Osteocyte (in vitro differentiated cells): ENCODE results near the gene TXNRD2. TPM values are rescaled to one million over a fixed set of nuclear protein-coding genes. Genes with fewer than 3 reads are reported as not detected.

Source experiments
- DNase-seq: peaks from one replicate; pipeline ENCODE4 v3.0.0; 2021; ENCODE audit warnings: mixed read lengths; ENCODE audit not compliant: unreplicated experiment; ENCODE audit errors: extremely low spot score
- H3K27ac Mint-ChIP-seq: one replicate; pipeline ENCODE4 v1.8.0; 2021; ENCODE audit warnings: mild to moderate bottlenecking, mixed read lengths; ENCODE audit not compliant: unreplicated experiment
- H3K27me3 Mint-ChIP-seq: one replicate; pipeline ENCODE4 v1.8.0; 2021; ENCODE audit warnings: mixed read lengths; ENCODE audit not compliant: unreplicated experiment
- H3K36me3 Mint-ChIP-seq: one replicate; pipeline ENCODE4 v1.8.0; 2021; ENCODE audit warnings: mixed read lengths; ENCODE audit not compliant: unreplicated experiment
- H3K4me1 Mint-ChIP-seq: one replicate; pipeline ENCODE4 v1.8.0; 2021; ENCODE audit warnings: mixed read lengths; ENCODE audit not compliant: unreplicated experiment
- H3K4me3 Mint-ChIP-seq: one replicate; pipeline ENCODE4 v1.8.0; 2021; ENCODE audit warnings: mild to moderate bottlenecking, moderate library complexity, mixed read lengths; ENCODE audit not compliant: unreplicated experiment
- H3K9me3 Mint-ChIP-seq: one replicate; pipeline ENCODE4 v1.8.0; 2021; ENCODE audit warnings: mixed read lengths; ENCODE audit not compliant: unreplicated experiment
- total RNA-seq: library from RNA; stranded (reverse); gene quantifications from 2 replicates; pipeline ENCODE4 v1.2.1, GENCODE V29; 2021
- TF ChIP-seq, protein P1 (sequence below): fragments of 200-600 bp; sonication (generic); IDR thresholded peaks from 2 replicates; pipeline ENCODE4 v1.5.0; 2021; ENCODE audit warnings: antibody characterized with exemption, mild to moderate bottlenecking, moderate library complexity

The TXNRD2 gene
- total RNA-seq, 1 donor from 2014 or later = 12.6 TPM

DNA sequence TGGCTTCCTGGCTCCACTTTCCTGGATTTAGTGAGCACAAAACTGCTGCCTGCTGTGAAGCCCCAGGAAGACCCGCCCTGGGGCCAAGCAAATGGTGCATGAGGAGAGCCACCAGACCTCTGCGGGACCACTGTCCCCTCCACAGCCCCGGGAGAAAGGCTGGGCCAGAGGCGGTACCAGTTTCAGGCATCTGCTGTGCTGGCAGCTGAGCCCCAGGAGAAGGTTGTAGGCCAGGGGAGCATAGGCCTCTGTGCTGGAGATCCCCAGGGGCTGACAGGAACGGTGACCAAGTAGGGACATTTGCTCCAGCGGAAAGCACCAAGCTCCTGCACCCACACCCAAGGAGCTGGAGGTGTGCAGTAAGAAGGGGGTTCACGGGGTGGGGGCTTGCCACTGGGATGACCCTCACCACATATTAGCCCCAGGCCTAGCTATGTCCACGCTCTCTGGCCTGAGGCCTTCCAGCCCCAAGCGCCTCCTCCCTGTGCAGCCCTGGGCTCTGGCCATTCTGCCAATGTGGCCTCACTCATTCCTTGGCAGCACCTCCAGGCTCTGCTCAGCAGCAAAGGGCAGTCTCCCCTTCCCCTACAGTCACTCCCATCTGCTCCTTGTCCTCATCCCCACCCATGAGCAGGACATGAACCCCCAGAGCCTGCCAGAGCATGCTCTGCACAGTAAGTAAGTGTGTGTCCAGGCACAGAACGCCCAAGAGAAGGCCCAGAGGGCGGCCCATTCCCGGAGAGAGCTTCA lies 24.1 kb downstream of the TXNRD2 start:
- Mint-ChIP-seq H3K27me3 (peaks cover 2% of the 10 kb centered on the region), H3K4me1 (no peaks in the 10 kb centered on the region), H3K36me3 (peaks cover 9% of the 10 kb centered on the region), H3K27ac (no peak overlapping the region), H3K9me3 (no peaks in the 10 kb centered on the region), H3K4me3 (no peak overlapping the region)
- TF ChIP-seq, protein P1, sequence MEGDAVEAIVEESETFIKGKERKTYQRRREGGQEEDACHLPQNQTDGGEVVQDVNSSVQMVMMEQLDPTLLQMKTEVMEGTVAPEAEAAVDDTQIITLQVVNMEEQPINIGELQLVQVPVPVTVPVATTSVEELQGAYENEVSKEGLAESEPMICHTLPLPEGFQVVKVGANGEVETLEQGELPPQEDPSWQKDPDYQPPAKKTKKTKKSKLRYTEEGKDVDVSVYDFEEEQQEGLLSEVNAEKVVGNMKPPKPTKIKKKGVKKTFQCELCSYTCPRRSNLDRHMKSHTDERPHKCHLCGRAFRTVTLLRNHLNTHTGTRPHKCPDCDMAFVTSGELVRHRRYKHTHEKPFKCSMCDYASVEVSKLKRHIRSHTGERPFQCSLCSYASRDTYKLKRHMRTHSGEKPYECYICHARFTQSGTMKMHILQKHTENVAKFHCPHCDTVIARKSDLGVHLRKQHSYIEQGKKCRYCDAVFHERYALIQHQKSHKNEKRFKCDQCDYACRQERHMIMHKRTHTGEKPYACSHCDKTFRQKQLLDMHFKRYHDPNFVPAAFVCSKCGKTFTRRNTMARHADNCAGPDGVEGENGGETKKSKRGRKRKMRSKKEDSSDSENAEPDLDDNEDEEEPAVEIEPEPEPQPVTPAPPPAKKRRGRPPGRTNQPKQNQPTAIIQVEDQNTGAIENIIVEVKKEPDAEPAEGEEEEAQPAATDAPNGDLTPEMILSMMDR = no peak
- no peak for DNase-seq

DNA sequence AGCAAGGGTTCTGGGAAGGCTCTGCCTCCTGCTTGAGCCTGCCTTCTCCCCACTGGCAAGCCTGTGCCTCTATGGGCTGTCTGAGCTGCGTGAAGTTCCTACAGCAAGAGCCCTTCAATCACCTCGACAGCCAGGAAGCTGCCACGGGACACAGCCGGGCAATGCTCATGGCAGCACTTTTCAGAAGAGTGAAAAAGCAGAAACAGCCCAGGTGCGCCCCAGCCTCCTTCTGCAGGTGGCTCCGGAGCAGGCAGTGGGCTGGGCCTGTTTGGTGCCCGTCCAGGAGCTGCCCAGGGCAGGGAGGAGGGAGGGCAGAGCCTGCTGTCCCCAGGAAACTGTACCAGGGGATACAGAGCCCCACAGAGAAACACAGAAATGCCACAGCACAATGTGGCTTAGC lies 24.7 kb downstream of the TXNRD2 start:
- Mint-ChIP-seq H3K4me1 (no peaks in the 10 kb centered on the region), H3K27me3 (peaks cover 2% of the 10 kb centered on the region), H3K27ac (no peak overlapping the region), H3K9me3 (no peaks in the 10 kb centered on the region), H3K4me3 (no peak overlapping the region), H3K36me3 (peaks cover 9% of the 10 kb centered on the region)
- TF ChIP-seq, protein P1 = no peak
- no peak for DNase-seq

DNA sequence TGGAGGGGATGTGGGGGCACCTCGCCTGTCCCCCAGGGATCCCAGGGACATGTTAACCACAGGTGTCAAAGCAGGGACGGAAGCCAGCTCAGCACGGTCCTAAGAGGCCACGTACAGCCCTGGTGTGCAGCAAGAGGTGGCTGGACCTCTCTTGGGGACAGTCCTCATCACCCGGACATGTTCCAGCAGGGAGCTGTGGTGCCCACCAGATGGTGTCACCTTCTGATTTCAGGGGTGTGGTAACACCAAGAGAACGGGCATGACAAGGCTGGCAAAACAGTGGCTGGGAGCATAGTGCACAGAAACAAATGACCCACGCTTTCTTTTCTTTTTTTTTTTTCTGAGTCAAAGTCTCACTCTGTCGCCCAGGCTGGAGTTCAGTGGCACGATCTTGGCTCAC lies 25.6 kb downstream of the TXNRD2 start:
- no peaks in the 10 kb centered on the region for H3K4me1 Mint-ChIP-seq
- H3K27ac Mint-ChIP-seq = no peak overlapping the region
- no peak overlapping the region for H3K4me3 Mint-ChIP-seq
- TF ChIP-seq, protein P1 = no peak
- H3K36me3 Mint-ChIP-seq = peaks cover 9% of the 10 kb centered on the region
- H3K27me3 Mint-ChIP-seq = no peaks in the 10 kb centered on the region
- no peaks in the 10 kb centered on the region for H3K9me3 Mint-ChIP-seq
- DNase-seq = no peak

DNA sequence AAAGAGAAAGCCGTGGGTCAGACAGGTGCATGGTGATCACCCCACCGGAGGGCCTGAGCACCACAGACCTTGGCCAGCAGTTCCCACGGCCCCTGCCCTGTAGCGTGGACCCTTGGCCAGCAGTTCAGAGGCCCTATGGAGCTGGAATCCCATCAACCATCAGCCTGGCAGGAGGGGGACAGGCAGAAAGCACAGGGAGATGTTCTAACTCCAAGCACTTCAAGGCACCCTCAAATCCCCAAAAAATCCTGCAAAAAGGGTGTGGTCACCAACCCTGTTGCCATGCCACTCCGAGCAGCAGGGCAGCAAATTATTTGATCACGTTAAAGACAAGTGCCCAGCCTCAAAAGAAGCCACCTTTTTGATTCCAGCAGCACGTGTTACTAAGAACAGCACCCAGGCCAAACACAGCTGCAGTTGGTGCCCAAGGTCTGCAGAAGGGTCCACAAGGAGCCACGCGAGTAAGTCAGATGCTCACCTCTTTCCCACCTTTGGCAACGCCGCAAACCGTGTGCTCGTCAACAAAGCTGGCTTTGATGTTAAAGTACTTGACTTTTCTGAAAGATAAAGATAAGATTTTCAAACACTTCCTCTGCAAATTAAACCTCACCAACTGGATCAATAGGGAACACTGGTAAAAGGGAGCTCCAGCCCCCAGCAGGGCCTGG lies 26.2 kb downstream of the TXNRD2 start:
- DNase-seq = no peak
- no peaks in the 10 kb centered on the region for H3K27me3 Mint-ChIP-seq
- TF ChIP-seq, protein P1 = no peak
- peaks cover 9% of the 10 kb centered on the region for H3K36me3 Mint-ChIP-seq
- no peaks in the 10 kb centered on the region for H3K4me1 Mint-ChIP-seq
- no peaks in the 10 kb centered on the region for H3K9me3 Mint-ChIP-seq
- no peak overlapping the region for H3K4me3 Mint-ChIP-seq
- no peak overlapping the region for H3K27ac Mint-ChIP-seq

DNA sequence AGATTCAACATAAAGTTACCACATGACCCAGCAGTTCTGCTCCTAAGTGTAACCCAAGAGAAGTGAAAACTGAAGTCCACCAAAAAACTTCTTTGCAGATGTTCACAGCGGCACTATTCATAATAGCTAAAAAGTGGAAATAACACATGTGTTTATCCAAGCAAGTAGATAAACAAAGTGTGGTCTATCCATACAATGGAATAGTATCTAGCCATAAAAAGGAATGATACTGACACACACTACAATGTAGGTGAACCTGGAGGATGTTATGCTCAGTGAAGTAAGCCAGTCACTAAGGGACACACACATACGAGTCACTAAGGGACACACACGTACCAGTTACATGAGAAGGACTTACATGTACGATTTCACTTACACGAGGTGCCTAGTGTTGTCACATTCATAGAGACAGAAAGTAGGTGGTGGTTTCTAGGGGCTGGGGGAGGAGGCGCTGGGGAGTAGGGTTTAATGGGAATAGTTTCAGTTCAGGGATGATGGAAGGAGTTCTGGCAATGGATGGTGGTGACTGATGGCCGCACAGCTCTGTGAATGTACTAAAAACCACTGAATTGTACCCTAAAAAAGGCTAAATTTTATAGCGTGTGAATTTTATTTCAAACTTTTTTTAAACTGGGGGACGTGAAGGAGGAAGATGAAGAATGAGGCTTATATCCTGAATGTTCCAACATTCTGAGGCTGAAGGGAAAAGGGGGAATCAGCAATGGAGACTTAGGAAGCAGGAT lies 27.2 kb downstream of the TXNRD2 start:
- no peaks in the 10 kb centered on the region for H3K9me3 Mint-ChIP-seq
- no peaks in the 10 kb centered on the region for H3K27me3 Mint-ChIP-seq
- no peak for DNase-seq
- H3K36me3 Mint-ChIP-seq = peaks cover 9% of the 10 kb centered on the region
- H3K27ac Mint-ChIP-seq = no peak overlapping the region
- H3K4me1 Mint-ChIP-seq = peaks cover 4% of the 10 kb centered on the region
- H3K4me3 Mint-ChIP-seq = no peak overlapping the region
- TF ChIP-seq, protein P1 = no peak
